Fibroblast of pulmonary artery (primary cell): ENCODE results near the gene PTPRK.

ENCODE experiments used
- DNase-seq: peaks from one replicate; pipeline ENCODE4 v3.0.0-alpha.2; 2010; ENCODE audit warnings: low read depth
- H3K4me3 ChIP-seq: replicated peaks from 2 replicates; pipeline ENCODE4 v1.5.1; 2011; ENCODE audit warnings: low read depth, mild to moderate bottlenecking, control low read depth, low read length, moderate library complexity
- TF ChIP-seq, protein P1 (sequence below): IDR thresholded peaks from 2 replicates; pipeline ENCODE4 v1.5.1; 2011; ENCODE audit warnings: mild to moderate bottlenecking, control low read depth, low read length, inconsistent platforms; ENCODE audit errors: missing control alignments

The PTPRK gene

GRCh38 chr6:127976796-127977195 lies 543.6 kb downstream of the PTPRK start:
- TF ChIP-seq, protein P1, sequence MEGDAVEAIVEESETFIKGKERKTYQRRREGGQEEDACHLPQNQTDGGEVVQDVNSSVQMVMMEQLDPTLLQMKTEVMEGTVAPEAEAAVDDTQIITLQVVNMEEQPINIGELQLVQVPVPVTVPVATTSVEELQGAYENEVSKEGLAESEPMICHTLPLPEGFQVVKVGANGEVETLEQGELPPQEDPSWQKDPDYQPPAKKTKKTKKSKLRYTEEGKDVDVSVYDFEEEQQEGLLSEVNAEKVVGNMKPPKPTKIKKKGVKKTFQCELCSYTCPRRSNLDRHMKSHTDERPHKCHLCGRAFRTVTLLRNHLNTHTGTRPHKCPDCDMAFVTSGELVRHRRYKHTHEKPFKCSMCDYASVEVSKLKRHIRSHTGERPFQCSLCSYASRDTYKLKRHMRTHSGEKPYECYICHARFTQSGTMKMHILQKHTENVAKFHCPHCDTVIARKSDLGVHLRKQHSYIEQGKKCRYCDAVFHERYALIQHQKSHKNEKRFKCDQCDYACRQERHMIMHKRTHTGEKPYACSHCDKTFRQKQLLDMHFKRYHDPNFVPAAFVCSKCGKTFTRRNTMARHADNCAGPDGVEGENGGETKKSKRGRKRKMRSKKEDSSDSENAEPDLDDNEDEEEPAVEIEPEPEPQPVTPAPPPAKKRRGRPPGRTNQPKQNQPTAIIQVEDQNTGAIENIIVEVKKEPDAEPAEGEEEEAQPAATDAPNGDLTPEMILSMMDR = no peak
- DNase-seq = no peak
- no peak overlapping the region for H3K4me3 ChIP-seq

DNA sequence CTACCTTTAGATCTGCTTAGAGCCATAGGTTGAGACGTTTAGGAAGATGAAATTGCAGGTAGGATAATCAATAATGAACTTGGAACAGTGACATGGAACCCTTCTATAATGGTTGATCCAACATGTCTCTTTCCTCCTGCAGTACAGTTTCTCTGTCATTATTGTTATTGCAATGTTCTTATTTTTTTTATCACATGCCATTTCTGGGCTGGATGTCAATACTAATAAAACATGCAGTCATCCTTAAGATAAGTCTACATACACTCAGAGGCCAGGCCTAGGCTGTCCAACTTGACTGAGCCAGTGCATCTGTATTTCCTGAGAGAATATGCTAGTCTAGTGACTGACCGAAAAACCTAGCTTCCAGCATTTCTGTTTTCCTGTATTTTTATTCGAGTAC lies 544.3 kb downstream of the PTPRK start:
- H3K4me3 ChIP-seq = no peak overlapping the region
- TF ChIP-seq, protein P1 = no peak

GRCh38 chr6:127972815-127973214 lies 547.6 kb downstream of the PTPRK start:
- no peak overlapping the region for H3K4me3 ChIP-seq
- no peak for DNase-seq
- TF ChIP-seq, protein P1 = no peak

More for the DNA sequence above, 544.3 kb downstream of the PTPRK start:
- DNase-seq = no peak

DNA sequence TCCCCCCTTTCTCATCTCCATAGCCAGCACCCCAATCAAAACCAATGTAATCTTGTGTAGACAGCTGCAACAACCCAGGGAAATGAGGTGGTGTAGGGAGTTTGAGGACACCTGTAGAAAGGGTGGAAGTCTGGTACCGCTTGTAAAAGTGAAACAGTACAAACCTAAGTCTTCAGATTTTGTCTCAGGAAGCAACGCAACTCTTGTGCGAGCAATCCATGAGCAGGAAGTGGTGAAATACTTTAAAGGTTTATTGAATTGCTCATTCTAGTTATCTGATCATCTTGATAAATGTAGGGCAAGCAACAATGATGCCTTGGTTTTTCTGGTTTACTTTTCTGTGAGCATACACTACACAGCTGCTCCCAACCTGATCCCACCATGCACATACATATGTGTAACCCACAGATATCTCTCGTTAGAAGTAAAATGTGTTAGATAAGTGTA lies 548.4 kb downstream of the PTPRK start:
- DNase-seq = peak; percentile 38
- H3K4me3 ChIP-seq = no peak overlapping the region
- TF ChIP-seq, protein P1 = no peak

- DNase-seq = no peak
- H3K4me3 ChIP-seq = no peak overlapping the region
- TF ChIP-seq, protein P1 = no peak
Measured at GRCh38 chr6:127971386-127971785, 549.0 kb downstream of the PTPRK start.

DNA sequence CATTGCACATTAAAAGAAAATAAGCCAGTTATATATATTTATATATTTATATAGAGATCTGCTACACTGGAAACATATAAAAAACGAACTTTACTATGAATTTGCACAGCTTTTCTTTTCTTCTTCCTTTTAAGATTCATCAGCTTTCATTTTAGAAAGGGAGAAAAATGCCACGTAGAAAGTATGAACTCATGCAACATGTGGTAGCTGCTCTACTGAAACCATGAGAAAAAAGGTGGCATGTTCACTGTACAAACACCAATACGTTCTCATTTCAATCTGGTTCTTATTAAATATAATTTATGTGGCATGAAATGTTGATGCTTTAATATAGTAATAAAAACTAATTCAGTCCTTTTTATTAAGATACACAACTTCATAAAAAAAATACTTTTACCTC lies 550.7 kb downstream of the PTPRK start:
- no peak for DNase-seq
- TF ChIP-seq, protein P1 = no peak
- no peak overlapping the region for H3K4me3 ChIP-seq

- DNase-seq = no peak
- no peak overlapping the region for H3K4me3 ChIP-seq
- TF ChIP-seq, protein P1 = peak; percentile 3
Measured at GRCh38 chr6:127968394-127968793, 552.0 kb downstream of the PTPRK start.
